Skeletal muscle cell (primary cell): ENCODE measurements around the gene KIRREL3.

Experiments used
- DNase-seq: peaks from one replicate; pipeline ENCODE4 v3.0.0-alpha.2; 2010; ENCODE audit warnings: low read depth
- H3K4me3 ChIP-seq: 2 replicates; pipeline ENCODE4 v1.5.1; 2011; ENCODE audit warnings: low read depth, mild to moderate bottlenecking, control low read depth, low read length, moderate library complexity

KIRREL3 gene

GRCh38 chr11:126419801-126420697, 580.5 kb downstream of the KIRREL3 start:
- peak; percentile 45 for DNase-seq
- H3K4me3 ChIP-seq: no peak overlapping the region

- no peak overlapping the region for H3K4me3 ChIP-seq
- no peak for DNase-seq
Observed at GRCh38 chr11:126418887-126419286, 581.7 kb downstream of the KIRREL3 start.

GRCh38 chr11:126417091-126417862, 583.3 kb downstream of the KIRREL3 start:
- H3K4me3 ChIP-seq: peak overlapping the region; percentile 53
- no peak for DNase-seq

- DNase-seq: peak; percentile 28
- H3K4me3 ChIP-seq: peak overlapping the region; percentile 53
Observed at GRCh38 chr11:126416542-126417090, 584.0 kb downstream of the KIRREL3 start.

GRCh38 chr11:126415669-126416420, 584.7 kb downstream of the KIRREL3 start:
- H3K4me3 ChIP-seq: peak overlapping the region; percentile 53
- no peak for DNase-seq

GRCh38 chr11:126415128-126415527, 585.4 kb downstream of the KIRREL3 start:
- DNase-seq: peak; percentile 38

GRCh38 chr11:126414615-126415014, 586.0 kb downstream of the KIRREL3 start:
- H3K4me3 ChIP-seq: no peak overlapping the region
- DNase-seq: no peak

More at GRCh38 chr11:126415128-126415527, 585.4 kb downstream of the KIRREL3 start:
- H3K4me3 ChIP-seq: no peak overlapping the region

GRCh38 chr11:126413843-126414405, 586.6 kb downstream of the KIRREL3 start:
- DNase-seq: no peak
- H3K4me3 ChIP-seq: no peak overlapping the region

GRCh38 chr11:126413426-126413825, 587.1 kb downstream of the KIRREL3 start:
- DNase-seq: no peak
- no peak overlapping the region for H3K4me3 ChIP-seq

GRCh38 chr11:126411971-126412381, 588.6 kb downstream of the KIRREL3 start:
- DNase-seq: no peak
- H3K4me3 ChIP-seq: no peak overlapping the region

- no peak overlapping the region for H3K4me3 ChIP-seq
- no peak for DNase-seq
Observed at GRCh38 chr11:126410649-126411048, 589.9 kb downstream of the KIRREL3 start.

- no peak for DNase-seq
- no peak overlapping the region for H3K4me3 ChIP-seq
Observed at GRCh38 chr11:126409620-126409985, 591.0 kb downstream of the KIRREL3 start.

- DNase-seq: no peak
- no peak overlapping the region for H3K4me3 ChIP-seq
Observed at GRCh38 chr11:126408901-126409619, 591.5 kb downstream of the KIRREL3 start.

- DNase-seq: no peak
- H3K4me3 ChIP-seq: no peak overlapping the region
Observed at GRCh38 chr11:126408496-126408895, 592.1 kb downstream of the KIRREL3 start.

- no peak for DNase-seq
- H3K4me3 ChIP-seq: no peak overlapping the region
Observed at GRCh38 chr11:126407682-126408288, 592.8 kb downstream of the KIRREL3 start.

- H3K4me3 ChIP-seq: no peak overlapping the region
- DNase-seq: no peak
Observed at GRCh38 chr11:126407101-126407521, 593.5 kb downstream of the KIRREL3 start.

- no peak for DNase-seq
- H3K4me3 ChIP-seq: no peak overlapping the region
Observed at GRCh38 chr11:126406368-126406767, 594.2 kb downstream of the KIRREL3 start.

GRCh38 chr11:126405906-126406305, 594.7 kb downstream of the KIRREL3 start:
- no peak overlapping the region for H3K4me3 ChIP-seq
- no peak for DNase-seq
